ENCODE measurements around the gene DEFB131B. TPM values are rescaled to one million over a fixed set of nuclear protein-coding genes. Genes with fewer than 3 reads are reported as not detected.
"Not testable (repeated sequence)": the region's sequence is repeated elsewhere in the genome, so short reads cannot be mapped to it uniquely, and the experiment has no call there.

Gene DEFB131B
- total and polyA plus RNA-seq, 4 donors, result not detected

- H3K9ac ChIP-seq (ENCODE audit: insufficient read depth in 1 of 2, low read length in 2 of 2), result no peak overlapping the region
- no peak overlapping the region for H3K27ac ChIP-seq (ENCODE audit: low read depth in 1 of 2, low read length in 1 of 2)
- TF ChIP-seq, protein P1, sequence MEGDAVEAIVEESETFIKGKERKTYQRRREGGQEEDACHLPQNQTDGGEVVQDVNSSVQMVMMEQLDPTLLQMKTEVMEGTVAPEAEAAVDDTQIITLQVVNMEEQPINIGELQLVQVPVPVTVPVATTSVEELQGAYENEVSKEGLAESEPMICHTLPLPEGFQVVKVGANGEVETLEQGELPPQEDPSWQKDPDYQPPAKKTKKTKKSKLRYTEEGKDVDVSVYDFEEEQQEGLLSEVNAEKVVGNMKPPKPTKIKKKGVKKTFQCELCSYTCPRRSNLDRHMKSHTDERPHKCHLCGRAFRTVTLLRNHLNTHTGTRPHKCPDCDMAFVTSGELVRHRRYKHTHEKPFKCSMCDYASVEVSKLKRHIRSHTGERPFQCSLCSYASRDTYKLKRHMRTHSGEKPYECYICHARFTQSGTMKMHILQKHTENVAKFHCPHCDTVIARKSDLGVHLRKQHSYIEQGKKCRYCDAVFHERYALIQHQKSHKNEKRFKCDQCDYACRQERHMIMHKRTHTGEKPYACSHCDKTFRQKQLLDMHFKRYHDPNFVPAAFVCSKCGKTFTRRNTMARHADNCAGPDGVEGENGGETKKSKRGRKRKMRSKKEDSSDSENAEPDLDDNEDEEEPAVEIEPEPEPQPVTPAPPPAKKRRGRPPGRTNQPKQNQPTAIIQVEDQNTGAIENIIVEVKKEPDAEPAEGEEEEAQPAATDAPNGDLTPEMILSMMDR (IDR thresholded peaks at IDR 0.05; ENCODE audit: control extremely low read depth, extremely low read depth), result no peak
- ATAC-seq (ENCODE audit: insufficient read depth, low FRiP score) (no peak), DNase-seq (peak in 1 of 3 donors; percentile 11)
- H3K4me3 ChIP-seq, result no peak overlapping the region
- H3K27me3 ChIP-seq (ENCODE audit: control insufficient read depth in 3 of 3, insufficient read depth in 3 of 3, low read length in 2 of 3), result no peaks in the 10 kb centered on the region
- H3K36me3 ChIP-seq (ENCODE audit: control insufficient read depth in 4 of 4, insufficient read depth in 4 of 4, low read length in 4 of 4), result no peaks in the 10 kb centered on the region
- H3K9me3 ChIP-seq (ENCODE audit: control insufficient read depth in 4 of 4, insufficient read depth in 3 of 4, low read length in 3 of 4), result no peaks in the 10 kb centered on the region
- H3K4me1 ChIP-seq (ENCODE audit: control insufficient read depth in 5 of 5, insufficient read depth in 5 of 5, low read length in 5 of 5), result peaks cover 0 to 2% (median 0%) of the 10 kb centered on the region in 5 donors
- 70 to 91% methylated on average over 15 of the region's 15 CpGs for WGBS, 2 donors
These were observed 34.4 kb upstream of the DEFB131B start for GRCh38 chr11:71843858-71844257.

DNA sequence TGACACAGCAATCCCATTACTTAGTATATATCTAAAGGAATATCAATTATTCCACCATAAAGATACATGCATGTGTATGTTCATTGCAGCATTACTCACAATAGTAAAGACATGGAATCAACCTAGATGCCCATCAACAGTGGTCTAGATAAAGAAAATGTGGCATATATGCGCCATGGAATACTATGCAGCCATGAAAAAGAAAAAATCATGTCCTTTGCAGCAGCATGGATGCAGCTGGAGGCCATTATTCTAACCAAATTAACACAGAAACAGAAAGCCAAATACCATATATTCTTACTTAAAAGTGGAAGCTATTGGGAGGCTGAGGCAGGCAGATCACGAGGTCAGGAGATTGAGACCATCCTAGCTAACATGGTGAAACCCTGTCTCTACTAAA is 24.4 kb upstream of the DEFB131B start:
- DNase-seq; H3K9ac ChIP-seq (ENCODE audit: insufficient read depth in 1 of 2, low read length in 2 of 2); H3K27me3 ChIP-seq (ENCODE audit: control insufficient read depth in 3 of 3, insufficient read depth in 3 of 3, low read length in 2 of 3); H3K36me3 ChIP-seq (ENCODE audit: control insufficient read depth in 4 of 4, insufficient read depth in 4 of 4, low read length in 4 of 4); H3K4me1 ChIP-seq (ENCODE audit: control insufficient read depth in 5 of 5, insufficient read depth in 5 of 5, low read length in 5 of 5); H3K9me3 ChIP-seq (ENCODE audit: control insufficient read depth in 4 of 4, insufficient read depth in 3 of 4, low read length in 3 of 4); H3K4me3 ChIP-seq; ATAC-seq (ENCODE audit: insufficient read depth, low FRiP score); H3K27ac ChIP-seq (ENCODE audit: low read depth in 1 of 2, low read length in 1 of 2): not testable (repeated sequence)
- 94 to 98% methylated on average over 2 of the region's 2 CpGs for WGBS, 2 donors

- H3K36me3 ChIP-seq (ENCODE audit: control insufficient read depth in 4 of 4, insufficient read depth in 4 of 4, low read length in 4 of 4); H3K4me1 ChIP-seq (ENCODE audit: control insufficient read depth in 5 of 5, insufficient read depth in 5 of 5, low read length in 5 of 5); DNase-seq; H3K27me3 ChIP-seq (ENCODE audit: control insufficient read depth in 3 of 3, insufficient read depth in 3 of 3, low read length in 2 of 3); ATAC-seq (ENCODE audit: insufficient read depth, low FRiP score); H3K9ac ChIP-seq (ENCODE audit: insufficient read depth in 1 of 2, low read length in 2 of 2); H3K4me3 ChIP-seq; H3K9me3 ChIP-seq (ENCODE audit: control insufficient read depth in 4 of 4, insufficient read depth in 3 of 4, low read length in 3 of 4); H3K27ac ChIP-seq (ENCODE audit: low read depth in 1 of 2, low read length in 1 of 2): not testable (repeated sequence)
- WGBS, 2 donors, result 35 to 42% methylated on average over 2 of the region's 2 CpGs
These were observed 22.4 kb upstream of the DEFB131B start for GRCh38 chr11:71855880-71856279.

GRCh38 chr11:71860835-71861234 is 17.4 kb upstream of the DEFB131B start:
- DNase-seq; H3K36me3 ChIP-seq (ENCODE audit: control insufficient read depth in 4 of 4, insufficient read depth in 4 of 4, low read length in 4 of 4); H3K9me3 ChIP-seq (ENCODE audit: control insufficient read depth in 4 of 4, insufficient read depth in 3 of 4, low read length in 3 of 4); H3K27ac ChIP-seq (ENCODE audit: low read depth in 1 of 2, low read length in 1 of 2); ATAC-seq (ENCODE audit: insufficient read depth, low FRiP score); H3K9ac ChIP-seq (ENCODE audit: insufficient read depth in 1 of 2, low read length in 2 of 2); H3K27me3 ChIP-seq (ENCODE audit: control insufficient read depth in 3 of 3, insufficient read depth in 3 of 3, low read length in 2 of 3); H3K4me3 ChIP-seq; H3K4me1 ChIP-seq (ENCODE audit: control insufficient read depth in 5 of 5, insufficient read depth in 5 of 5, low read length in 5 of 5): not testable (repeated sequence)
- 96 to 97% methylated on average over 3 of the region's 3 CpGs for WGBS, 2 donors

DNA sequence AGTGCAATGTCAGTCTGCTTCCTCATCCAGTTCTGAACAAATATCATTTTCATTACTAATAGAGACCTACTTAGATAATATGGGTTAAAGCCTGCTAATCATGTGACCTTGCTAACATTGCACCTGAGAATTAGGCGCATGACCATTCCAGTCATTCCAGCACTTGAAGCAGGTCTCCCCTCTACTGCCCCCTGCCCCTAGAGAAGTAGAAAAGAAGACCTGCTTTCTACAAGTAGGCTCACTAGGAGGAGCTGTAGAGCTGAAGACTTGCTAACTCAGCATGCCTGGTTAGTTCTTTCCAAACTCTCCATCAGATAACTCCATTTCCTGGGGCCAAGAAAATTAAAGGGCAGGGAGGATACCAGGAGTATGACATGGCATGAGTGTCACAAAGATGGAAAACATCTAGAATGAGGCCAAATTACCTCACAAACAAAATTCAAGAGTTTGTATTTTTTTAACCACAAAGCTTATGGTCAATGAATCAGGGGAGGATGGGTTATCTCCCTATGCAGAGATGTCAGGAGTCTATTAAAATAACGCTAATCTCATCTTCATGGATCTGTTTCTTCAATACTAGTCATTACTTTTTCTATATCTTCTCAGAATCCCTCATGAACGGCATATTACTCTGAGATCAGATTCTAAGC is 14.2 kb upstream of the DEFB131B start:
- peak in 2 of 3 donors; percentile 37 to 65 for DNase-seq

DNA sequence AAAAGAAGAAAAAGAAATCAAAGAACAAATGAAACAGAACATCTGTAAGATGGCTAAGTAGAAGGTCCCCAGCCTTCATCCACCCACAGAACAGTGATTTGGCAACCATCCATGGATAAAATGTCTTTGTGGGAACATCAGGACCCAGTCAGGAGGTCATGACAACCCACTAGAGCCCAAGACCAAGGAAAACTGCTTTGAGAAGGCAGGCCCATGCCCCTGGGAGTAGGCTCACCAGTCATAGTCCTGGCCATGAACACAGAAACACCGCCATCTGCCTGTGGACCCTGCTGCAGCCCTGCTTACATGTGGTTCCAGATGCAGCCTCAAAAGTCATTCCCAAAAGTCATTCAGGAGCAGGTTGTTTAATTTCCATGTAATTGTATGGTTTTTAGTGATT is 11.0 kb upstream of the DEFB131B start:
- peak in 1 of 3 donors; percentile 1 for DNase-seq
- H3K9me3 ChIP-seq (ENCODE audit: control insufficient read depth in 4 of 4, insufficient read depth in 3 of 4, low read length in 3 of 4); H3K27ac ChIP-seq (ENCODE audit: low read depth in 1 of 2, low read length in 1 of 2); H3K4me1 ChIP-seq (ENCODE audit: control insufficient read depth in 5 of 5, insufficient read depth in 5 of 5, low read length in 5 of 5); H3K36me3 ChIP-seq (ENCODE audit: control insufficient read depth in 4 of 4, insufficient read depth in 4 of 4, low read length in 4 of 4); H3K27me3 ChIP-seq (ENCODE audit: control insufficient read depth in 3 of 3, insufficient read depth in 3 of 3, low read length in 2 of 3); H3K9ac ChIP-seq (ENCODE audit: insufficient read depth in 1 of 2, low read length in 2 of 2); H3K4me3 ChIP-seq; ATAC-seq (ENCODE audit: insufficient read depth, low FRiP score): not testable (repeated sequence)
- WGBS, 2 donors, result 92 to 100% methylated on average over 1 of the region's 1 CpG

More for the DNA sequence above, 14.2 kb upstream of the DEFB131B start:
- not testable (repeated sequence) for H3K27ac ChIP-seq (ENCODE audit: low read depth in 1 of 2, low read length in 1 of 2); H3K4me1 ChIP-seq (ENCODE audit: control insufficient read depth in 5 of 5, insufficient read depth in 5 of 5, low read length in 5 of 5); H3K27me3 ChIP-seq (ENCODE audit: control insufficient read depth in 3 of 3, insufficient read depth in 3 of 3, low read length in 2 of 3); H3K9me3 ChIP-seq (ENCODE audit: control insufficient read depth in 4 of 4, insufficient read depth in 3 of 4, low read length in 3 of 4); ATAC-seq (ENCODE audit: insufficient read depth, low FRiP score); H3K4me3 ChIP-seq; H3K36me3 ChIP-seq (ENCODE audit: control insufficient read depth in 4 of 4, insufficient read depth in 4 of 4, low read length in 4 of 4); H3K9ac ChIP-seq (ENCODE audit: insufficient read depth in 1 of 2, low read length in 2 of 2)
- WGBS, 2 donors, result 58 to 60% methylated on average over 3 of the region's 3 CpGs

DNA sequence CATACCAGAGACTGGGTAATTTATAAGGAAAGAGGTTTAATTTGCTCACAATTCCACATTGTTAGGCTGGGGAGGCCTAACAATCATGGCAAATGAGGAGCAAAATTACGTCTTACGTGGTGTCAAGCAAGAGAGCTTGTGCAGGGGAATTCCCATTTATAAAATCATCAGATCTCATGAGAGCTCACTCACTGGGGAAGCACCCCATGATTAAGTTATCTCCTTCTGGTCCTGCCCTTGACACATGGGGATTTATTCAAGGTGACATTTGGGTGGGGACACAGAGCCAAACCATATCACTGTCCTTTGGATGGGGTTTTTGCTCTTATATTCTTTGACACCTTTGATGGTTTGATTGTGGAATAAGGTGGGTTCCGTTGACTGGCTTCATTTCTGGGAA is 8.3 kb upstream of the DEFB131B start:
- not testable (repeated sequence) for H3K36me3 ChIP-seq (ENCODE audit: control insufficient read depth in 4 of 4, insufficient read depth in 4 of 4, low read length in 4 of 4); H3K27ac ChIP-seq (ENCODE audit: low read depth in 1 of 2, low read length in 1 of 2); H3K9ac ChIP-seq (ENCODE audit: insufficient read depth in 1 of 2, low read length in 2 of 2); H3K4me1 ChIP-seq (ENCODE audit: control insufficient read depth in 5 of 5, insufficient read depth in 5 of 5, low read length in 5 of 5); H3K4me3 ChIP-seq; ATAC-seq (ENCODE audit: insufficient read depth, low FRiP score); H3K9me3 ChIP-seq (ENCODE audit: control insufficient read depth in 4 of 4, insufficient read depth in 3 of 4, low read length in 3 of 4); DNase-seq; H3K27me3 ChIP-seq (ENCODE audit: control insufficient read depth in 3 of 3, insufficient read depth in 3 of 3, low read length in 2 of 3)
- 89 to 91% methylated on average over 3 of the region's 3 CpGs for WGBS, 2 donors

GRCh38 chr11:71870661-71871060 is 7.6 kb upstream of the DEFB131B start:
- not testable (repeated sequence) for H3K27ac ChIP-seq (ENCODE audit: low read depth in 1 of 2, low read length in 1 of 2); H3K4me1 ChIP-seq (ENCODE audit: control insufficient read depth in 5 of 5, insufficient read depth in 5 of 5, low read length in 5 of 5); H3K4me3 ChIP-seq; H3K27me3 ChIP-seq (ENCODE audit: control insufficient read depth in 3 of 3, insufficient read depth in 3 of 3, low read length in 2 of 3); H3K9me3 ChIP-seq (ENCODE audit: control insufficient read depth in 4 of 4, insufficient read depth in 3 of 4, low read length in 3 of 4); DNase-seq; ATAC-seq (ENCODE audit: insufficient read depth, low FRiP score); H3K9ac ChIP-seq (ENCODE audit: insufficient read depth in 1 of 2, low read length in 2 of 2); H3K36me3 ChIP-seq (ENCODE audit: control insufficient read depth in 4 of 4, insufficient read depth in 4 of 4, low read length in 4 of 4)
